Prostate gland (tissue), 2 donors: Measurements from ENCODE around the gene HIBADH. TPM values are rescaled to one million over a fixed set of nuclear protein-coding genes. Genes with fewer than 3 reads are reported as not detected.

Experiments
- DNase-seq: peaks from one replicate; pipeline ENCODE4 v3.0.0-alpha.2; 2019; ENCODE audit warnings: low spot score
- H3K27ac ChIP-seq, 2 donors: fragments of 200-600 bp; sonication (generic); 2 replicates each; pipeline ENCODE4 v1.5.1; 2017 to 2019
- H3K27me3 ChIP-seq: fragments of 200-600 bp; sonication (generic); replicated peaks from 2 replicates; pipeline ENCODE4 v1.5.1; 2019; ENCODE audit not compliant: insufficient read depth
- H3K36me3 ChIP-seq, 2 donors: fragments of 200-600 bp; sonication (generic); 1 replicate in 1 of 2; 2 replicates in 1 of 2; pipeline versions ENCODE4 v1.5.1 to v1.8.1; 2017 to 2019
- H3K4me1 ChIP-seq: fragments of 200-600 bp; sonication (generic); replicated peaks from 2 replicates; pipeline ENCODE4 v1.5.1; 2019
- H3K4me3 ChIP-seq, 2 donors: fragments of 200-600 bp; sonication (generic); 2 replicates each; pipeline ENCODE4 v1.5.1; 2017 to 2019
- H3K9me3 ChIP-seq: fragments of 200-600 bp; sonication (generic); 2 replicates; pipeline ENCODE4 v1.5.1; 2017
- POLR2A ChIP-seq: fragments of 450-650 bp; IDR thresholded peaks from one replicate; pipeline ENCODE4 v1.6.1; 2016; ENCODE audit warnings: antibody characterized with exemption, mild to moderate bottlenecking
- POLR2AphosphoS5 ChIP-seq: sonication (generic); formaldehyde crosslinking; IDR thresholded peaks from one replicate; pipeline ENCODE4 v1.6.1; 2017; ENCODE audit warnings: antibody characterized with exemption
- WGBS: methylation state at CpG from one replicate; pipeline ENCODE4 v1.1.5; 2018; 5-methylcytosine and 5-hydroxymethylcytosine counted together
- intact Hi-C: fragments of 100-400 bp; cut with DNase I; formaldehyde crosslinking; loops from one replicate; pipeline ENCODE4 v1.14.2; 2022
- total RNA-seq, 2 donors: library from RNA; depleted of rRNA; stranded (reverse); fragments of >200 nt; gene quantifications; one replicate each; pipeline ENCODE4 v1.1.0, GENCODE V29; 2016
- TF ChIP-seq, protein P1 (sequence below), 4 experiments: fragments of 200-600 bp in 2 of 4; fragments of 450-650 bp in 2 of 4; sonication (generic) in 2 of 4; IDR thresholded peaks; 1 replicate in 3 of 4; 2 replicates in 1 of 4; pipeline ENCODE4 v1.5.1; 2016 to 2019; ENCODE audit warnings: antibody characterized with exemption in 4 of 4, mild to moderate bottlenecking in 2 of 4, moderate library complexity in 2 of 4

HIBADH gene
- total RNA-seq, 2 donors from 2014 or later = 78.2 to 80.5 TPM

DNA sequence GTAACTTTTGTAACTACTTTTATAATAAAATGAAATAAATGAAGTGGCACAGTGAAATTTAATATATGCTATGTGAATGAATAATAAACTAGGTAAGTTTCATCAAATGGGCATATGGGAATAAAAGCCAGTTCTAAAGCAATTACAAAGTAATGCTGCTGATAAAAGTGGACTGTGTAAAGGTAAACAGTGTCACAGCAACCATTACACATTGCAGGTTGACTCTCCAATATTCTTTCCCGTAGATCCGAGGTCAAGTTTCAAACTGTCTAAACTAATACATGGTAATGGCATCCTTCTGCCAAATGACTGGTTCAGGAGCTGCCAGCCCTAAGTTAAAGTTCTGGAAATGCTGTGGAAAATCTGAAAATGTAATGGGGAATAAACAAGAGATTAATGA lies 6.0 kb downstream of the HIBADH start:
- H3K27me3 ChIP-seq = no peaks in the 10 kb centered on the region
- no peak for TF ChIP-seq POLR2AphosphoS5
- TF ChIP-seq, protein P1, sequence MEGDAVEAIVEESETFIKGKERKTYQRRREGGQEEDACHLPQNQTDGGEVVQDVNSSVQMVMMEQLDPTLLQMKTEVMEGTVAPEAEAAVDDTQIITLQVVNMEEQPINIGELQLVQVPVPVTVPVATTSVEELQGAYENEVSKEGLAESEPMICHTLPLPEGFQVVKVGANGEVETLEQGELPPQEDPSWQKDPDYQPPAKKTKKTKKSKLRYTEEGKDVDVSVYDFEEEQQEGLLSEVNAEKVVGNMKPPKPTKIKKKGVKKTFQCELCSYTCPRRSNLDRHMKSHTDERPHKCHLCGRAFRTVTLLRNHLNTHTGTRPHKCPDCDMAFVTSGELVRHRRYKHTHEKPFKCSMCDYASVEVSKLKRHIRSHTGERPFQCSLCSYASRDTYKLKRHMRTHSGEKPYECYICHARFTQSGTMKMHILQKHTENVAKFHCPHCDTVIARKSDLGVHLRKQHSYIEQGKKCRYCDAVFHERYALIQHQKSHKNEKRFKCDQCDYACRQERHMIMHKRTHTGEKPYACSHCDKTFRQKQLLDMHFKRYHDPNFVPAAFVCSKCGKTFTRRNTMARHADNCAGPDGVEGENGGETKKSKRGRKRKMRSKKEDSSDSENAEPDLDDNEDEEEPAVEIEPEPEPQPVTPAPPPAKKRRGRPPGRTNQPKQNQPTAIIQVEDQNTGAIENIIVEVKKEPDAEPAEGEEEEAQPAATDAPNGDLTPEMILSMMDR (IDR thresholded peaks at IDR 0.05) = no peak
- no peak for TF ChIP-seq POLR2A

DNA sequence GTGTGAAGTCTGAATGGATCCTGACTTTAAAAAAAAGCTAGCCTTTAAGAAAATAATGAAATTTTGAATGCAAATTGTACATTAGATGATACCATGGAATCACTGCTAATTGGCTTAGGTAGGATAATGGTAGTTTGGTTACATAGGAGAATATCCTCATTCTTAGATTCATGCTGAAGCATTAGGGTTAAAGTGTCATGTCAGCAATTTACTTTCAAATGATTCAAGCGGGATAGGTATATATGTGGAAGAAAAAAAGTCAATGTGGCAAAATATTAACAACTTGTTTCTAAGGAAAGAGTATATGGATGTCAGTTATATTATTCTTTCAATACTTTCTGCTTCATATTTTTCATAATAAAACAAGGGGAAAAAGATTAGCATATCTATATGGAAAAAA lies 7.5 kb downstream of the HIBADH start:
- H3K27me3 ChIP-seq = no peaks in the 10 kb centered on the region
- no peak overlapping the region for H3K27ac ChIP-seq
- H3K4me3 ChIP-seq = no peak overlapping the region
- TF ChIP-seq, protein P1 (IDR thresholded peaks at IDR 0.05) = no peak
- TF ChIP-seq POLR2AphosphoS5 = no peak
- TF ChIP-seq POLR2A = no peak
- 100% methylated on average over 1 of the region's 1 CpG for WGBS
- DNase-seq = no peak
- H3K36me3 ChIP-seq = no peaks in the 10 kb centered on the region
- intact Hi-C loops = no loop called here
- no peaks in the 10 kb centered on the region for H3K4me1 ChIP-seq
- H3K9me3 ChIP-seq = no peaks in the 10 kb centered on the region

More for the DNA sequence above, 6.0 kb downstream of the HIBADH start:
- Histone ChIP-seq H3K9me3 (no peaks in the 10 kb centered on the region), H3K36me3 (no peaks in the 10 kb centered on the region), H3K4me1 (no peaks in the 10 kb centered on the region), H3K27ac (no peak overlapping the region), H3K4me3 (no peak overlapping the region)
- WGBS = 53% methylated on average over 2 of the region's 2 CpGs
- DNase-seq = no peak
- intact Hi-C loops = no loop called here

DNA sequence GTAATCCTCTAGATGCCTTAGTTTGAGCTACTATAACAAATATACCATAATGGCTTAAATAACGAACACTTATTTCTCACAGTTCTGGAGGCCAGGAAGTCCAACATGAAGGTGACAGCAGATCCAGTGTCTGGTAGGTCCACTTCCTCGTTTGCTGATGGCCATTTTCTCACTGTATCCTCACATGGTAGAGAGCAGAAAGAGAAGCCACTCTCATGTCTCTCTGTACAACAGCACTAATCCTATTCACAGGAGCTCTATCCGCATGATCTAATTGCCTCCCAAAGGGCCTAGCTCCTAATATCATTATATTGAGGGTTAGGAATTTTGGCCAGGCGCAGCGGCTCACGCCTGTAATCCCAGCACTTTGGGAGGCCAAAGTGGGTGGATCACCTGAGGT lies 10.2 kb downstream of the HIBADH start:
- no peak overlapping the region for H3K27ac ChIP-seq
- no peaks in the 10 kb centered on the region for H3K9me3 ChIP-seq
- H3K27me3 ChIP-seq = no peaks in the 10 kb centered on the region
- no peaks in the 10 kb centered on the region for H3K4me1 ChIP-seq
- TF ChIP-seq, protein P1 (IDR thresholded peaks at IDR 0.05) = no peak
- no peak for TF ChIP-seq POLR2AphosphoS5
- TF ChIP-seq POLR2A = no peak
- intact Hi-C loops = no loop called here
- 88% methylated on average over 6 of the region's 6 CpGs for WGBS
- H3K36me3 ChIP-seq = no peaks in the 10 kb centered on the region
- no peak for DNase-seq
- no peak overlapping the region for H3K4me3 ChIP-seq

DNA sequence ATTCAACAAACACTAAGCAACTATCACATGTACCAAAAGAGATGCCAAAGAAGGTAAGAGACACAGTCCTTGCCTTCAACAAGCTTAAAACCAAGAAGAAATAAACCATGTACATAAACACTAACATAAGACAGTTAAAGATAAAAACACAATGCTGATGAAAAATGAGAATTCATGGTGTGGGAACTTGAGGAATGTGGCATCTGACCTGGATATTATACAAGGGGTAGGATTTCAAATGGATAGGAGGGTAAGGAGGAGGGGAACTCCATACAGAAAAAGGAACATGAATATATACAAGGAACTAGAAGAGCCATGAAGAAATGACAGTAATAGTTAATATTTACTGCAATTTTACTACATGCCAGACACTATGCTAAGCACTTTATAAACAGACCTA lies 11.0 kb downstream of the HIBADH start:
- TF ChIP-seq, protein P1 (IDR thresholded peaks at IDR 0.05) = no peak
- no peak for TF ChIP-seq POLR2AphosphoS5
- TF ChIP-seq POLR2A = no peak
- no peak overlapping the region for H3K27ac ChIP-seq
- no peaks in the 10 kb centered on the region for H3K36me3 ChIP-seq
- H3K4me1 ChIP-seq = no peaks in the 10 kb centered on the region
- H3K4me3 ChIP-seq = no peak overlapping the region
- no peaks in the 10 kb centered on the region for H3K9me3 ChIP-seq
- intact Hi-C loops = no loop called here
- DNase-seq = no peak
- no peaks in the 10 kb centered on the region for H3K27me3 ChIP-seq

DNA sequence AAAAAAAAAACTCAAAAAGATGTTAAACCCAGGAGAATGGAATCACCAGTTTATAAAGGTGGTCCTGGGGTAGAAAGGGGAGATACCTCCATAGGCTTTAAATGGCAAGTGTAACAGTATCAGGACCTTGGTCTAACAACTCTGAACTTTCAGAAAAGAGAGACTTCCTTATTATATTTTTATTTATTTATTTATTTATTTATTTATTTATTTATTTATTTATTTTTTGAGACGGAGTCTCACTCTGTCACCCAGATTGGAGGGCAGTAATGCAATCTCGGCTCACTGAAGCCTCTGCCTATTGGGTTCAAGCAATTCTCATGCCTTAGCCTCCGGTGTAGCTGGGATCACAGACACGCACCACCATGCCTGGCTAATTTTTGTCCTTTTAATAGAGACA lies 12.4 kb downstream of the HIBADH start:
- no peak overlapping the region for H3K4me3 ChIP-seq
- 98% methylated on average over 4 of the region's 4 CpGs for WGBS
- no peaks in the 10 kb centered on the region for H3K36me3 ChIP-seq
- no peak overlapping the region for H3K27ac ChIP-seq
- DNase-seq = no peak
- intact Hi-C loops = no loop called here
- TF ChIP-seq POLR2A = no peak
- TF ChIP-seq POLR2AphosphoS5 = no peak
- TF ChIP-seq, protein P1 (IDR thresholded peaks at IDR 0.05) = no peak
- no peaks in the 10 kb centered on the region for H3K9me3 ChIP-seq
- no peaks in the 10 kb centered on the region for H3K4me1 ChIP-seq
- H3K27me3 ChIP-seq = no peaks in the 10 kb centered on the region
